Mucosa of descending colon (tissue), 3 donors: ENCODE measurements around the gene PSMD9. TPM values are rescaled to one million over a fixed set of nuclear protein-coding genes. Genes with fewer than 3 reads are reported as not detected.
"Not testable (repeated sequence)": the region's sequence is repeated elsewhere in the genome, so short reads cannot be mapped to it uniquely, and the experiment has no call there.

ENCODE experiments used
- ATAC-seq: fragments of 200-7000 bp; cut with Tn5 transposase; one replicate; pipeline ENCODE4 v1.9.1; 2020; ENCODE audit warnings: mild to moderate bottlenecking, moderate library complexity
- DNase-seq, 3 donors: peaks; one replicate each; pipeline ENCODE4 v3.0.0-alpha.2; 2020
- H3K36me3 ChIP-seq: fragments of 200-600 bp; one replicate; pipeline ENCODE4 v1.8.0; 2021; ENCODE audit warnings: low read depth, mild to moderate bottlenecking
- H3K4me1 ChIP-seq: fragments of 200-600 bp; one replicate; pipeline ENCODE4 v1.8.0; 2021; ENCODE audit warnings: low read depth, mild to moderate bottlenecking
- H3K4me3 ChIP-seq: fragments of 200-600 bp; one replicate; pipeline ENCODE4 v1.8.0; 2021; ENCODE audit warnings: mild to moderate bottlenecking
- H3K9me3 ChIP-seq: fragments of 200-600 bp; one replicate; pipeline ENCODE4 v1.8.0; 2021; ENCODE audit warnings: mild to moderate bottlenecking
- CTCF ChIP-seq: fragments of 200-600 bp; IDR thresholded peaks from one replicate; pipeline ENCODE4 v1.8.0; 2022; ENCODE audit warnings: antibody characterized with exemption, mild to moderate bottlenecking
- intact Hi-C, 2 donors: fragments of 100-400 bp; cut with DNase I in 1 of 2; cut with micrococcal nuclease in 1 of 2; formaldehyde crosslinking; loops; one replicate each; pipeline versions ENCODE4 v1.11.0 to v1.11.1; 2022; cut with DNase I, micrococcal nuclease
- total RNA-seq, 3 donors: library from RNA; stranded (reverse); fragmentation: NEBNext Ultra II Directional in 2 of 3; extraction: Animal tissue kit (Norgen Biotek cat#: 25700) in 2 of 3; gene quantifications; one replicate each; pipeline versions ENCODE4 v1.2.1 to v1.2.4, GENCODE V29; 2021 to 2023
- donor health status: DM: no; HTN: no; CAD: no; lungs with moderate emphysema.
- donor health status: DM: no; HTN: no; CAD: no.
- donor health status: DM: no; HTN: yes; CAD: no.

The PSMD9 gene
- total RNA-seq, 3 donors from 2014 or later, result 45.0 to 45.6 (median 45.2) TPM

DNA sequence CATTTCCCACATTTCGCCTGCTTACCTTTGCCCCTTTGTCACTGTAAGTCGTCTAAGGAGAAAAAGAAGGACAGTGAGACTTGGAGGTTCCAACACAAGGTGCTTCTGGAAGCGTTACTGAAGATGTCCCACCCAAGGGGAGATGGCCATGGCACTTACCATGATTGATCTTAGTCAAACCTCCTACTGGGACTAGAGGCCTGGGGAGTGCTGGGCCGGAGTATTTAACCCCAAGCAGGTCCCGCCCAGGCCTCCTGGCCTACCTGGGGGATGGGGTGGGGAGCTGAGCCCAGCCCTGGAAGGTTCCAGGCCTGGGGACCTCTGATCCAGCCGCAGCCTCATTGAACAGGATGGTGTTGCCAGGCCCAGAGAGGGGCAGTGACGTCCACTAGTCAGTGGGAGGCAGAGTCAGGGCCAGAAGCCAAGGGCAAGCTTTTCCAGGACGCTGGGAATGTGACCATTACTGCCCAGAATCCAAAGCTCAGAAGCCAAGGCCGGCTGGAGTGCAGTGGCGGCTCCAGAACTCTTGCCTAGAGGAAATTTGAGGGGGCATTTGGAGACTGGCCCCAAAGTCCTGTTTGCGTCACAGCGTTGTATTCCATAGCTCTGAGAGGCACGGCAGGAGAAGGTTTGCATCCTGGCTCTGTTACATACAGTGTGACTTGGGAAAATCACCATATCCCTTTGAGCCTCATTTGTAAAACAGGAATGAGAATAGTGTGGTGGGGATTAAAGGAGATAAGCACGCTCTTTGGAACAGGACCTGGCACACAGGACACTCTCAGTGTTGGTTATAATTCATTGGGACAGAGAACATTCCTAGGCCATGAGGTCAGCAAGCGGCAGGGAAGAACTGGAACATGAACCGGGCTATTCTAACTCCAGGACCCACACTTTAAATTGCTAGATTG, 29.7 kb upstream of the PSMD9 start, which contains the start of gene HPD:
HPD (minus strand) TSS at position 198 of the 911 bp plus-strand sequence; CDS start at position 162, 36 bp downstream.
- H3K4me3 ChIP-seq, result no peak within 1 kb of the TSS
- H3K36me3 ChIP-seq, result no peaks in the 10 kb centered on the region
- no peaks in the 10 kb centered on the region for H3K4me1 ChIP-seq
- no peak for TF ChIP-seq CTCF
- intact Hi-C loops, result no loop called here
- ATAC-seq, result peak; percentile 64
- no peaks in the 10 kb centered on the region for H3K9me3 ChIP-seq
- DNase-seq, result peak; percentile 37 to 72 (median 38)

DNA sequence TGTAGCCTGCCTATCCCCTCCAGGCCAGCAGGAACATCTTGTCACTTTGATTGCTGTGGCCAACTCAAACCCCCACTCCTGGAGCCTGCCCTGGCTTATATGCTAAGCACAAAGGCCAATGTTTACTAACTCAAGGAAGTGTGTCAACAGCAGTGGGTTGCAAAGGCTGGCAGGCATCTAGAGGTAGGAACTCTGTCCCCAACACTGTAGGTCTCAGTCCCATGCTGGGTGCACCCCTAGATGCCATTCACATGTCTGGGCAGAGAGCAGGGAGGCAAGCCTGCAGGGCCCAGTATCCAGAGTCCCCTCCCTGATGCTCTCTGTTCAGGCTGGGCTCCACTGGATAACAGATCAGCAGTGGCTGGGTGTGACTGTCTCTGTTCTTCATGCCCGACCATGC, 28.3 kb upstream of the PSMD9 start:
- DNase-seq (no peak), ATAC-seq (no peak)
- Histone ChIP-seq H3K4me1 (no peaks in the 10 kb centered on the region), H3K9me3 (no peaks in the 10 kb centered on the region), H3K4me3 (no peak overlapping the region), H3K36me3 (no peaks in the 10 kb centered on the region)
- no peak for TF ChIP-seq CTCF
- intact Hi-C loops, result no loop called here

DNA sequence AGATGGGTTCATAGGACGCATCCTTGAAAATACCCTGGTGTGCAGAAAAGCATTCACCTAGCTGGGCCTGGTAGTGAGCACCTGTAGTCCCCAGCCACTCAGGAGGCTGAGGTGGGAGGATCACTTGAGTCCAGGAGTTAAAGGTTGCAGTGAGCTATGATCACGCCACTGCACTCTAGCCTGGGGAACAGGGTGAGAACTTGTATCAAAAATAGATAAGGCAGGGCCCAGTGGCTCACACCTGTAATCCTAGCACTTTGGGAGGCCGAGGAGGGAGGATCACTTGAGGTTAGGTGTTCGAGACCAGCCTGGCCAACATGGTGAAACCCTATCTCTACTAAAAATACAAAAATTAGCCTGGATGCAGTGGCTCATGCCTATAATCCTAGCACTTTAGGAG, 27.9 kb upstream of the PSMD9 start:
- H3K4me1 ChIP-seq, H3K9me3 ChIP-seq, ATAC-seq, DNase-seq, H3K36me3 ChIP-seq, intact Hi-C loops, H3K4me3 ChIP-seq: not testable (repeated sequence)

- DNase-seq (no peak), ATAC-seq (no peak)
- Histone ChIP-seq H3K4me3 (no peak overlapping the region), H3K9me3 (no peaks in the 10 kb centered on the region), H3K36me3 (no peaks in the 10 kb centered on the region), H3K4me1 (no peaks in the 10 kb centered on the region)
- TF ChIP-seq CTCF, result no peak
- intact Hi-C loops, result no loop called here
These were observed 26.8 kb upstream of the PSMD9 start for GRCh38 chr12:121861636-121862254.

- no peak for TF ChIP-seq CTCF
These were observed 22.3 kb upstream of the PSMD9 start for GRCh38 chr12:121866331-121866730.

DNA sequence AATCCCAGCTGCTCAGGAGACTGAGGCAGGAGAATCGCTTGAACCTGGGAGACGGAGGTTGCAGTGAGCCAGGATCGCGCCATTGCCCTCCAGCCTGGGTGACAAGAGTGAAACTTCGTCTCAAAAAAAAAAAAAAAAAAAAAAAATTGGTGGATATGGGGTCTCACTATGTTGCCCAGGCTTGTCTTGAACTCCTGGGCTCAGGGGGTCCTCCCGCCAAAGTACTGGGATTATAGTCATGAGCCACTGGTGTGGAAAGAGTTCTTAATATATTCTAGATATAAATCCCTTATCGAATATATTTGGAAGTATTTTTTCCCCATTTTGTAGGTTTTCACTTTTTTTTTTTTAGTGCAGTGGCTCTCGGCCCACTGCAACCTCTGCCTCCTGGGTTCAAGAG, 19.4 kb upstream of the PSMD9 start:
- H3K36me3 ChIP-seq, H3K4me3 ChIP-seq, DNase-seq, intact Hi-C loops, H3K9me3 ChIP-seq, H3K4me1 ChIP-seq, ATAC-seq: not testable (repeated sequence)

More at GRCh38 chr12:121866331-121866730, 22.3 kb upstream of the PSMD9 start:
- H3K4me1 ChIP-seq, result no peaks in the 10 kb centered on the region
- intact Hi-C loops, result no loop called here
- ATAC-seq (no peak), DNase-seq (no peak)
- no peaks in the 10 kb centered on the region for H3K9me3 ChIP-seq
- no peak overlapping the region for H3K4me3 ChIP-seq
- no peaks in the 10 kb centered on the region for H3K36me3 ChIP-seq
